Nephron (organoid): ENCODE measurements around the gene ETV1.

Source experiments
- H3K27ac Mint-ChIP-seq, 3 experiments: 2 replicates each; pipeline ENCODE4 v1.8.0; 2020; ENCODE audit warnings: mixed read lengths in 3 of 3, mild to moderate bottlenecking in 2 of 3, moderate library complexity in 1 of 3
- H3K27me3 Mint-ChIP-seq: 2 replicates; pipeline ENCODE4 v1.8.0; 2021; ENCODE audit warnings: low read depth, mild to moderate bottlenecking, moderate library complexity, mixed read lengths
- H3K36me3 Mint-ChIP-seq: 2 replicates; pipeline ENCODE4 v1.8.0; 2020; ENCODE audit warnings: low read depth, mixed read lengths
- H3K4me1 Mint-ChIP-seq: 2 replicates; pipeline ENCODE4 v1.8.0; 2020; ENCODE audit warnings: mixed read lengths
- H3K4me3 Mint-ChIP-seq, 3 experiments: 2 replicates each; pipeline ENCODE4 v1.8.0; 2020; ENCODE audit warnings: mild to moderate bottlenecking in 3 of 3, mixed read lengths in 3 of 3, moderate library complexity in 2 of 3
- H3K9me3 Mint-ChIP-seq: 2 replicates; pipeline ENCODE4 v1.8.0; 2020; ENCODE audit warnings: mixed read lengths
- CTCF ChIP-seq, 3 experiments: fragments of 200-600 bp; sonication (generic); IDR thresholded peaks; one replicate each; pipeline ENCODE4 v1.5.0; 2021; ENCODE audit warnings: antibody characterized with exemption in 3 of 3; ENCODE audit not compliant: unreplicated experiment in 3 of 3

ETV1 gene

GRCh38 chr7:13980474-13980873 lies 9.0 kb downstream of the ETV1 start:
- Mint-ChIP-seq H3K27me3 (no peaks in the 10 kb centered on the region), H3K27ac (peak overlapping the region; percentile 32 to 69 (median 56)), H3K4me3 (peak overlapping the region in 2 of 3 experiments; percentile 3 to 22), H3K4me1 (peaks cover 24% of the 10 kb centered on the region), H3K36me3 (peaks cover 9% of the 10 kb centered on the region), H3K9me3 (no peaks in the 10 kb centered on the region)
- no peak for TF ChIP-seq CTCF (IDR thresholded peaks at IDR 0.05; ENCODE audit: unreplicated experiment in 3 of 3)

- TF ChIP-seq CTCF (IDR thresholded peaks at IDR 0.05; ENCODE audit: unreplicated experiment in 3 of 3): no peak
- Mint-ChIP-seq H3K27me3 (no peaks in the 10 kb centered on the region), H3K9me3 (no peaks in the 10 kb centered on the region), H3K27ac (peak overlapping the region; percentile 32 to 69 (median 56)), H3K4me3 (peak overlapping the region in 2 of 3 experiments; percentile 3 to 22), H3K4me1 (peaks cover 24% of the 10 kb centered on the region), H3K36me3 (peaks cover 9% of the 10 kb centered on the region)
Measured at GRCh38 chr7:13979671-13980435, 9.6 kb downstream of the ETV1 start.

GRCh38 chr7:13976594-13976993 lies 12.9 kb downstream of the ETV1 start:
- H3K4me1 Mint-ChIP-seq: peaks cover 16% of the 10 kb centered on the region
- H3K27me3 Mint-ChIP-seq: no peaks in the 10 kb centered on the region
- H3K4me3 Mint-ChIP-seq: no peak overlapping the region
- H3K36me3 Mint-ChIP-seq: peaks cover 20% of the 10 kb centered on the region
- no peak for TF ChIP-seq CTCF (IDR thresholded peaks at IDR 0.05; ENCODE audit: unreplicated experiment in 3 of 3)
- H3K27ac Mint-ChIP-seq: no peak overlapping the region
- no peaks in the 10 kb centered on the region for H3K9me3 Mint-ChIP-seq

- no peaks in the 10 kb centered on the region for H3K4me1 Mint-ChIP-seq
- peaks cover 5% of the 10 kb centered on the region for H3K36me3 Mint-ChIP-seq
- H3K27ac Mint-ChIP-seq: no peak overlapping the region
- H3K9me3 Mint-ChIP-seq: no peaks in the 10 kb centered on the region
- H3K4me3 Mint-ChIP-seq: no peak overlapping the region
- H3K27me3 Mint-ChIP-seq: no peaks in the 10 kb centered on the region
- TF ChIP-seq CTCF (IDR thresholded peaks at IDR 0.05; ENCODE audit: unreplicated experiment in 3 of 3): no peak
Measured at GRCh38 chr7:13965077-13965476, 24.4 kb downstream of the ETV1 start.

- no peaks in the 10 kb centered on the region for H3K9me3 Mint-ChIP-seq
- peaks cover 5% of the 10 kb centered on the region for H3K36me3 Mint-ChIP-seq
Measured at GRCh38 chr7:13963925-13964324, 25.5 kb downstream of the ETV1 start.

More at GRCh38 chr7:13963925-13964324, 25.5 kb downstream of the ETV1 start:
- Mint-ChIP-seq H3K4me1 (no peaks in the 10 kb centered on the region), H3K27me3 (no peaks in the 10 kb centered on the region), H3K27ac (no peak overlapping the region), H3K4me3 (no peak overlapping the region)
- TF ChIP-seq CTCF (IDR thresholded peaks at IDR 0.05; ENCODE audit: unreplicated experiment in 3 of 3): no peak
